Left ventricle myocardium inferior (tissue), 1 donor: ENCODE measurements around the gene SAMD3. TPM values are rescaled to one million over a fixed set of nuclear protein-coding genes. Genes with fewer than 3 reads are reported as not detected.

Source experiments
- DNase-seq: peaks from one replicate; pipeline ENCODE4 v3.0.0-alpha.2; 2020
- H3K27ac ChIP-seq: fragments of 200-600 bp; replicated peaks from 2 replicates; pipeline ENCODE4 v1.8.0; 2021
- H3K27me3 ChIP-seq: fragments of 200-600 bp; 2 replicates; pipeline ENCODE4 v1.8.0; 2021; ENCODE audit warnings: low read depth
- H3K36me3 ChIP-seq: fragments of 200-600 bp; 2 replicates; pipeline ENCODE4 v1.8.0; 2021
- H3K4me1 ChIP-seq: fragments of 200-600 bp; 2 replicates; pipeline ENCODE4 v1.8.0; 2021
- H3K4me3 ChIP-seq: fragments of 200-600 bp; 2 replicates; pipeline ENCODE4 v1.8.0; 2021; ENCODE audit warnings: mild to moderate bottlenecking, moderate library complexity
- H3K9me3 ChIP-seq: fragments of 200-600 bp; replicated peaks from 2 replicates; pipeline ENCODE4 v1.8.0; 2021
- CTCF ChIP-seq: fragments of 200-600 bp; IDR thresholded peaks from 2 replicates; pipeline ENCODE4 v1.8.0; 2021; ENCODE audit warnings: antibody characterized with exemption, mild to moderate bottlenecking, borderline replicate concordance
- intact Hi-C: fragments of 100-400 bp; cut with micrococcal nuclease; formaldehyde crosslinking; loops from one replicate; pipeline ENCODE4 v1.11.0; 2022
- total RNA-seq: library from RNA; stranded (reverse); fragmentation: NEBNext Ultra II Directional; extraction: Animal tissue kit (Norgen Biotek cat#: 25700); gene quantifications from one replicate; pipeline ENCODE4 v1.2.1, GENCODE V29; 2021
- donor health status: DM: no; HTN: yes; CAD: no; lungs with severe emphysema.

Gene SAMD3
- total RNA-seq, 1 donor from 2014 or later, result not detected

GRCh38 chr6:130099119-130099518, 123.6 kb downstream of the SAMD3 start:
- H3K4me3 ChIP-seq, result no peak overlapping the region
- no peak for TF ChIP-seq CTCF
- intact Hi-C loops, result no loop called here
- no peaks in the 10 kb centered on the region for H3K4me1 ChIP-seq
- no peak for DNase-seq
- no peaks in the 10 kb centered on the region for H3K27me3 ChIP-seq
- H3K27ac ChIP-seq, result no peak overlapping the region
- peaks cover 7% of the 10 kb centered on the region for H3K36me3 ChIP-seq
- H3K9me3 ChIP-seq, result no peaks in the 10 kb centered on the region

DNA sequence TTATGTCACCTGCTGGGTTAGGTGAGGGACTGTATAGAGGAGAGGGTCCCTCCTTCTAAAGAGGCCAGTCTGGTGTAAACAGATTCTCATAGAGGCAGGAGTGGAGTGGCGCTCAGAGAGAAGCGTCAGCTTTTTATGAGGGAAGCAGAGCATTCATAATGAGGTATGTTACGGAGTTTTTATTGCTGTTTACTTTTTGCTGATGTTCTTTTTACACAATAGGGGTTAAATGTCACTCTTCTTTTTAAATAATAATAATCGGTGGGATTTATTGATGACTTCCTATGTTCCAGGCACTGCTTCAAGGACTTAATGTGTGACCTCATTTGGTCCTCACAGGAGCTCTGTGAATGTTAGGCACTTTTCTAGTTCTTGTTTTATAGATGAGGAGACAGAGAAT, 124.4 kb downstream of the SAMD3 start:
- H3K4me1 ChIP-seq, result no peaks in the 10 kb centered on the region
- intact Hi-C loops, result no loop called here
- H3K4me3 ChIP-seq, result no peak overlapping the region
- H3K9me3 ChIP-seq, result no peaks in the 10 kb centered on the region
- H3K27me3 ChIP-seq, result no peaks in the 10 kb centered on the region
- H3K27ac ChIP-seq, result no peak overlapping the region
- TF ChIP-seq CTCF, result no peak
- H3K36me3 ChIP-seq, result peaks cover 14% of the 10 kb centered on the region
- DNase-seq, result no peak

Other genes with a start within 250 kb of the SAMD3 start
- gene L3MBTL3, start 204.4 kb downstream of the SAMD3 start, total RNA-seq, result 3.2 TPM
- gene TMEM200A, start 143.1 kb upstream of the SAMD3 start, total RNA-seq, result not detected